WERI-Rb-1 (cell line): Measurements from ENCODE around the gene LDLRAD2.

Experiments used
- DNase-seq: peaks from one replicate; pipeline ENCODE4 v3.0.0-alpha.2; 2020
- H3K27ac ChIP-seq: fragments of 250-450 bp; sonication (Bioruptor Pico); 2 replicates; pipeline ENCODE4 v1.5.1; 2020; ENCODE audit warnings: mild to moderate bottlenecking, moderate library complexity
- H3K27me3 ChIP-seq: fragments of 250-450 bp; sonication (Bioruptor Pico); 2 replicates; pipeline ENCODE4 v1.5.1; 2021; ENCODE audit warnings: mild to moderate bottlenecking, low read depth, moderate library complexity; ENCODE audit not compliant: insufficient read depth, severe bottlenecking
- H3K36me3 ChIP-seq: fragments of 250-450 bp; sonication (Bioruptor Pico); 2 replicates; pipeline ENCODE4 v1.5.1; 2020; ENCODE audit warnings: mild to moderate bottlenecking, moderate library complexity
- H3K4me3 ChIP-seq: 2 replicates; pipeline ENCODE4 v1.5.1; 2011; ENCODE audit warnings: low read depth, mild to moderate bottlenecking, control low read depth, low read length
- H3K9me3 ChIP-seq: fragments of 250-450 bp; sonication (Bioruptor Pico); 2 replicates; pipeline ENCODE4 v1.5.1; 2021; ENCODE audit warnings: mild to moderate bottlenecking, moderate library complexity; ENCODE audit not compliant: severe bottlenecking
- TF ChIP-seq, protein P1 (sequence below): IDR thresholded peaks from 2 replicates; pipeline ENCODE4 v1.5.1; 2011; ENCODE audit warnings: low read depth, mild to moderate bottlenecking, control low read depth, inconsistent platforms, low read length

LDLRAD2 gene

DNA sequence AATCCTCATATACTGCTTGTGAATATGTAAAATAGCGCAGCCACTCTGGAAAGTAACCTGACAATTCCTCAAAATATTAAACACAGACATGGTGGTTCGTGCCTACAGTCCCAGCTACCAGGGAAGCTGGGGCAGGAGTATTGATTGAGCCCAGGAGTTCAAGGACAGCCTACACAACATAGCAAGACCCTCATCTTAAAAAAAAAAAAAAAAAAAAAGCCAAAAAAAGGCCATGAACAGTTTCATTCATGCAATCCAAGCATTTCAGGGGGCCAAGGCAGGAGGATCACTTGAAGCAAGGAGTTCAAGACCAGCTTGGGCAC lies 33.7 kb upstream of the LDLRAD2 start:
- no peaks in the 10 kb centered on the region for H3K9me3 ChIP-seq
- H3K27ac ChIP-seq, result no peak overlapping the region
- H3K4me3 ChIP-seq, result no peak overlapping the region
- DNase-seq, result no peak
- H3K27me3 ChIP-seq, result no peaks in the 10 kb centered on the region
- TF ChIP-seq, protein P1, sequence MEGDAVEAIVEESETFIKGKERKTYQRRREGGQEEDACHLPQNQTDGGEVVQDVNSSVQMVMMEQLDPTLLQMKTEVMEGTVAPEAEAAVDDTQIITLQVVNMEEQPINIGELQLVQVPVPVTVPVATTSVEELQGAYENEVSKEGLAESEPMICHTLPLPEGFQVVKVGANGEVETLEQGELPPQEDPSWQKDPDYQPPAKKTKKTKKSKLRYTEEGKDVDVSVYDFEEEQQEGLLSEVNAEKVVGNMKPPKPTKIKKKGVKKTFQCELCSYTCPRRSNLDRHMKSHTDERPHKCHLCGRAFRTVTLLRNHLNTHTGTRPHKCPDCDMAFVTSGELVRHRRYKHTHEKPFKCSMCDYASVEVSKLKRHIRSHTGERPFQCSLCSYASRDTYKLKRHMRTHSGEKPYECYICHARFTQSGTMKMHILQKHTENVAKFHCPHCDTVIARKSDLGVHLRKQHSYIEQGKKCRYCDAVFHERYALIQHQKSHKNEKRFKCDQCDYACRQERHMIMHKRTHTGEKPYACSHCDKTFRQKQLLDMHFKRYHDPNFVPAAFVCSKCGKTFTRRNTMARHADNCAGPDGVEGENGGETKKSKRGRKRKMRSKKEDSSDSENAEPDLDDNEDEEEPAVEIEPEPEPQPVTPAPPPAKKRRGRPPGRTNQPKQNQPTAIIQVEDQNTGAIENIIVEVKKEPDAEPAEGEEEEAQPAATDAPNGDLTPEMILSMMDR, result no peak
- peaks cover 2% of the 10 kb centered on the region; the same call in 1 of the 2 replicates for H3K36me3 ChIP-seq

DNA sequence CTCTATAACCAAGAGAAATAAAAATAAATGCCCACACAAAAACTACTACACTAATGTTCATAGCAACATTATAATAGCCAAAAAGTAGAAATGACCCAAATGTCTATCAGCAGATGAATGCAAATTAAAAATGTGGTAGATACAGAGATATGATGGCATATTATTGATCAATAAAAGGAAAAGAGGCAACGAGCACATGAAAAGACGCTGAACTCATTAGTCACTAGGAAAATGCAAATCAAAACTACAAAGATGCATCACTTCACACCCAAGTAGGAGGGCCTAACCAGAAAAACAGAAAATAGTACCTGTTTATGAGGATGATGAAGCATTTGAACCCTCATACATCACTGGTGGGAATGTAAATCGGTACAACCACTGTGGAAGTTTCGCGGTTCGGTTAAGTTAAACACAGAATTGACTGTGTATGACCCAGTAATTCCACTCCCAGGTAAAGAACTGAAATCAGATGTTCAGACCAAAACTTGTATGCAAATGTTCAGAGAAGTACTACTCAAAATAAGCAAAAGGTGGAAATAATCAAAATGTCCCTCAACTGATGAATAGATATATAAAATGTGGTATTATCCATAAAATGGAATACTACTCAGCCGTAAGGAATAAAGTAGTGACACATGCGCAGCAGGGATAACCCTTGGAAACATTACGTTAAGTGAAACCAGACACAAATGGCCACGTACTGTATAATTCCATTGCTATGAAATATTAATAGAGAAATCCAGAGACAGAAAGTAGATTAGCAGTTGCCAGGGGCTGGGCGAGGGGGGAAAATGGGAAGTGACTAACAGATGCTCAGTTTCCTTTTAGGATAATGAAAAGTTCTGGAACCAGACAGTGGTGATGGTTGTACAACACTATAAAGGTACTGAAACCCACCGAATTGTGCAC lies 32.2 kb upstream of the LDLRAD2 start:
- no peak overlapping the region for H3K4me3 ChIP-seq
- H3K9me3 ChIP-seq, result no peaks in the 10 kb centered on the region
- TF ChIP-seq, protein P1, result no peak
- no peak for DNase-seq
- no peaks in the 10 kb centered on the region for H3K27me3 ChIP-seq
- peaks cover 2% of the 10 kb centered on the region; the same call in 1 of the 2 replicates for H3K36me3 ChIP-seq
- H3K27ac ChIP-seq, result no peak overlapping the region

DNA sequence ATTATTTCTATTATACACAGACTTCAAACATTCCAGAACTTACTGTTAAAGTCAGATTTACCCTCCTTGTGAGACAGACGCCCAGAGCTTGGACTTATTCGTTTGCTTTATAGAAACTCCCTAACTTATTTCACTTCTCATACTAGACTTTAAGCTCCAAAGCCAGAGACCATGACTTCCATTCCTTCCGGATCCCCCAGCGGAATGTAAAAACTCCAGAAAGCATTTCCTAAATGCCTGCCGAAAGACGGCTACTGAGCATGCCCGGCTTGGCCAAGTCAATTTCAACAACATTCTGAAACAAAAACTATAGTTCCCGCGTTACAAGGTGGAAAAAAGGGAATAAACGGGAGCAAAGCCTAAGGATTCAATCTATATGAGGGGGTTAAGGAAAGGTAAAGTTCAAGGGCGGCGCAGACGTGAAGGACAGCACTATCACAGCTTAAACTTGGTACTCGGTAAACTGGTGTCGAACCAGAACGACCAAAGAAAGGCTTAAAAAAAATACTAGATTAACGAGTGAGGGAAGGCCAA lies 30.2 kb upstream of the LDLRAD2 start:
- DNase-seq, result no peak
- Histone ChIP-seq H3K27me3 (no peaks in the 10 kb centered on the region), H3K36me3 (peaks cover 2% of the 10 kb centered on the region; the same call in 1 of the 2 replicates), H3K4me3 (peak overlapping the region; percentile 96), H3K27ac (peak overlapping the region; percentile 98), H3K9me3 (no peaks in the 10 kb centered on the region)
- TF ChIP-seq, protein P1, result no peak

DNA sequence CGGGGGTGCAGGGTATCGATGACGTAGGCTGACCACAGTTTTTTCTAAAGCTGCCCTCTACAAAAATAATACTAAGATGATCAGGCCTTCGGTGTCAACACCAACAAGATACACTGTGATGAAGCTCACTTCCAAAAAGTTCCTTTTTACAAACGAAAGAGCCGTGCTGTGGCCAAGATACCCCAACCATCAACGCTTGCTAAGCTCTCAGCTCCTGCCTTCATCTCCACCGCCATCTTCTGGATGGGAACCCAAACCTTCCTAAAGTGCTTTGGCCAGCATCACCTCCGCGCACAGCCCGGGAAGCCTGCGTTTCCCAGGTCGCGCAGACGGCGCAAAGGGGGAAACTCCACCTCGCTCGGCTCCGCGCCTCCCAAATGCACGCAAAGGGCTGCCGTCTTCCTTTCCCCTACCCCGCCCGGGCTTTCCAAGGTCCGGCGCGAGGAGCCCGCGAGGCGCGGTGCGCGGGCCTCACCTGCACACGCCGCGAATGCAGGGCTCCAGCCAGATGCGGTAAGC lies 29.7 kb upstream of the LDLRAD2 start:
- Histone ChIP-seq H3K27ac (peak overlapping the region; percentile 98), H3K4me3 (peak overlapping the region; percentile 96), H3K9me3 (no peaks in the 10 kb centered on the region), H3K27me3 (no peaks in the 10 kb centered on the region), H3K36me3 (peaks cover 2% of the 10 kb centered on the region; the same call in 1 of the 2 replicates)
- TF ChIP-seq, protein P1, result peak; percentile 51
- DNase-seq, result peak; percentile 65

DNA sequence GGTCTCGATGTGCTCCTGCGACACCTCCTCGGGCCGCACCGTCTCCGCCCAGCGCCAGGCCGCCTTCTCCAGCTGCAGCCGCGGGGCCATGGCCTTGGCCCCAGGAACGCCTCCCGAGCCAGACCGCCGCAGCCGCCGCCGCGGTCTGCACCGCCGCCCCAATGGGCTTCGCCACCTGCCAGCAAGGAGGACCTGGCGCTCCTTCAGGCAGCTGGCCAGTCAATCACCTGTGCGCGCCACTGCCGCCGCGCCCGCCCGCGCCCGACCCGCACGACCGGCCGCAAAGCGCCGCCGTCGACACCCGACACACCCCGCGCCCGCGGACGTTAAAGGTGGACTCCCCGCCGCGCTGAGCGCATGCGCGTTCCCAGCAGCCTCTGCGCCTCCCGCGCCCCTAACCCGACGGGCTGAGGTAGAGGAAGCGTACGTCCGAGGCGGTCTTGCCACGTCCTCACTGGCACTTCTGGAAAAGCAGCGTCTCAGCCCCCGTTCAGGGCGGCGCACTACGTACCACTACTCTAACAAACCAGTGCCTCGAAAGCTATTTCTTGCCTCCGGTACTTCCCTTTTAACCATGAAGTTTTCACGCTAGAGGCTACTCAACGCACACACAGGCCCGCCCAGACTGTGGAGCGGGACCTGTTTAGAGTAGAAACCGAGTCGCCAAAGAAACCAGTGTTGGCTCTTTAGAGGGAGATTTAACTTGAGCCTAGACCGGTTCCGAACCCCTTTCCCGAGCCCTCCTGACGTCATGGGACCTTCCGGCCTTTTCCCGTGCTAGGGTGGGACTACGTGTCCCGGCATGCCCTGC lies 29.0 kb upstream of the LDLRAD2 start, which contains the start of gene USP48:
TSS of gene USP48 (minus strand) at position 282 of the 811 bp plus-strand sequence. CDS start at position 90, 192 bp downstream.
- H3K4me3 ChIP-seq, result peak within 1 kb of the TSS; percentile 96
- TF ChIP-seq, protein P1, result no peak
- no peaks in the 10 kb centered on the region for H3K27me3 ChIP-seq
- H3K9me3 ChIP-seq, result no peaks in the 10 kb centered on the region
- peak within 1 kb of the TSS; percentile 98 for H3K27ac ChIP-seq
- peaks cover 2% of the 10 kb centered on the region; the same call in 1 of the 2 replicates for H3K36me3 ChIP-seq
- DNase-seq, result peak; percentile 97
